Urothelium cell line (cell line): Measurements from ENCODE around the gene ACACA.
"Not testable (repeated sequence)": the region's sequence is repeated elsewhere in the genome, so short reads cannot be mapped to it uniquely, and the experiment has no call there.

Experiments used
- DNase-seq: peaks from one replicate; pipeline ENCODE4 v3.0.0; 2011; ENCODE audit warnings: low spot score, mixed read lengths
- FAIRE-seq: peaks from 2 replicates; lab custom pipeline; 2011; peaks lifted over from hg19 to GRCh38; lab: Jason Lieb, UNC

Gene ACACA

GRCh38 chr17:37084372-37084771 is 322.3 kb downstream of the ACACA start:
- DNase-seq (no peak), FAIRE-seq (no peak)

- FAIRE-seq (no peak), DNase-seq (no peak)
These were observed 323.2 kb downstream of the ACACA start for GRCh38 chr17:37083456-37083855.

GRCh38 chr17:37082985-37083384 is 323.7 kb downstream of the ACACA start:
- no peak for FAIRE-seq

GRCh38 chr17:37082311-37082860 is 324.2 kb downstream of the ACACA start:
- no peak for DNase-seq
- no peak for FAIRE-seq

More at GRCh38 chr17:37082985-37083384, 323.7 kb downstream of the ACACA start:
- no peak for DNase-seq

GRCh38 chr17:37081287-37081686 is 325.3 kb downstream of the ACACA start:
- no peak for FAIRE-seq
- DNase-seq = no peak

GRCh38 chr17:37079735-37080134 is 326.9 kb downstream of the ACACA start:
- DNase-seq = no peak

GRCh38 chr17:37079065-37079708 is 327.4 kb downstream of the ACACA start:
- no peak for FAIRE-seq

More at GRCh38 chr17:37079735-37080134, 326.9 kb downstream of the ACACA start:
- no peak for FAIRE-seq

GRCh38 chr17:37073464-37073863 is 333.2 kb downstream of the ACACA start:
- not testable (repeated sequence) for DNase-seq, FAIRE-seq

More at GRCh38 chr17:37079065-37079708, 327.4 kb downstream of the ACACA start:
- no peak for DNase-seq

GRCh38 chr17:37069087-37069486 is 337.5 kb downstream of the ACACA start:
- no peak for FAIRE-seq

GRCh38 chr17:37068266-37068665 is 338.4 kb downstream of the ACACA start:
- FAIRE-seq (no peak), DNase-seq (no peak)

More at GRCh38 chr17:37069087-37069486, 337.5 kb downstream of the ACACA start:
- no peak for DNase-seq

- DNase-seq (peak; percentile 87), FAIRE-seq (no peak)
These were observed 339.0 kb downstream of the ACACA start for GRCh38 chr17:37067555-37068111.

GRCh38 chr17:37066322-37067255 is 340.0 kb downstream of the ACACA start:
- FAIRE-seq (no peak), DNase-seq (no peak)

GRCh38 chr17:37065486-37066321 is 340.9 kb downstream of the ACACA start:
- no peak for FAIRE-seq
- DNase-seq = no peak

GRCh38 chr17:37064956-37065355 is 341.7 kb downstream of the ACACA start:
- no peak for FAIRE-seq
- DNase-seq = no peak

GRCh38 chr17:37064206-37064605 is 342.4 kb downstream of the ACACA start:
- FAIRE-seq = no peak
- DNase-seq = no peak

- DNase-seq (no peak), FAIRE-seq (no peak)
These were observed 344.6 kb downstream of the ACACA start for GRCh38 chr17:37062021-37062420.

- DNase-seq (no peak), FAIRE-seq (no peak)
These were observed 345.7 kb downstream of the ACACA start for GRCh38 chr17:37060928-37061327.

- DNase-seq = no peak
- FAIRE-seq = no peak
These were observed 346.5 kb downstream of the ACACA start for GRCh38 chr17:37060094-37060493.

- DNase-seq = no peak
- no peak for FAIRE-seq
These were observed 347.1 kb downstream of the ACACA start for GRCh38 chr17:37059493-37059892.

GRCh38 chr17:37056622-37057021 is 350.0 kb downstream of the ACACA start:
- no peak for FAIRE-seq
- no peak for DNase-seq
